Peyer's patch (tissue), 4 donors: ENCODE results near the gene LYPD6B.

Source experiments
- CTCF ChIP-seq, 6 experiments: fragments of 450-650 bp in 4 of 6; fragments of 200-600 bp in 2 of 6; sonication (generic) in 1 of 6; IDR thresholded peaks; one replicate each; pipeline ENCODE4 v1.5.1; 2017 to 2019; ENCODE audit warnings: antibody characterized with exemption in 6 of 6, mild to moderate bottlenecking in 3 of 6, moderate library complexity in 1 of 6
- POLR2A ChIP-seq, 2 donors: fragments of 450-650 bp; IDR thresholded peaks; one replicate each; pipeline ENCODE4 v1.5.1; 2017; ENCODE audit warnings: antibody characterized with exemption in 2 of 2, mild to moderate bottlenecking in 2 of 2, moderate library complexity in 2 of 2

- TF ChIP-seq CTCF (IDR thresholded peaks at IDR 0.05) (no peak), POLR2A (IDR thresholded peaks at IDR 0.05) (no peak)
These were observed 141.9 kb downstream of the LYPD6B start for GRCh38 chr2:149180226-149180875.
